Endothelial cell of umbilical vein (primary cell): Measurements from ENCODE around the gene CENPW. TPM values are rescaled to one million over a fixed set of nuclear protein-coding genes. Genes with fewer than 3 reads are reported as not detected.

Experiments used
- BruUV-seq: library from RNA; stranded (reverse); fragments of 400-500 nt; replicated peaks from 2 replicates; lab custom pipeline; 2021; lab: Mats Ljungman, UMichigan
- CTCF ChIA-PET: fragments of 300-600, 350-600 bp; sonication (Branson Sonifier 250); formaldehyde crosslinking; loops from one replicate; lab custom pipeline; 2021; ENCODE audit warnings: antibody characterized with exemption, inconsistent platforms; lab: Charles Lee
- POLR2A ChIA-PET: fragments of 300-600, 350-600 bp; sonication (Branson Sonifier 250); formaldehyde crosslinking; loops from one replicate; lab custom pipeline; 2021; ENCODE audit warnings: antibody characterized with exemption, inconsistent platforms; lab: Charles Lee
- DNase-seq: peaks from one replicate; pipeline ENCODE4 v3.0.0-alpha.2; 2011; ENCODE audit warnings: low read depth, low spot score
- FAIRE-seq: peaks from 2 replicates; lab custom pipeline; 2011; peaks lifted over from hg19 to GRCh38; lab: Jason Lieb, UNC
- H2AFZ ChIP-seq: 2 replicates; pipeline ENCODE4 v1.6.0; 2012; ENCODE audit warnings: low read depth, low read length, control low read depth, inconsistent platforms
- H3K27ac ChIP-seq: 2 replicates; pipeline ENCODE4 v1.5.1; 2011; ENCODE audit warnings: low read depth, mild to moderate bottlenecking, control low read depth, low read length, moderate library complexity; ENCODE audit not compliant: insufficient read depth
- H3K27me3 ChIP-seq, 2 experiments: 2 replicates each; pipeline versions ENCODE4 v1.6.0 to v1.6.1; 2011; ENCODE audit warnings: low read length in 2 of 2, mixed read lengths in 1 of 2; ENCODE audit not compliant: control insufficient read depth in 2 of 2, insufficient read depth in 2 of 2
- H3K36me3 ChIP-seq, 2 experiments: 2 replicates in 1 of 2; 3 replicates in 1 of 2; pipeline ENCODE4 v1.5.1; 2011; ENCODE audit warnings: low read length in 2 of 2, mild to moderate bottlenecking in 1 of 2, moderate library complexity in 1 of 2; ENCODE audit not compliant: control insufficient read depth in 2 of 2, insufficient read depth in 2 of 2; ENCODE audit errors: extremely low read depth in 1 of 2
- H3K4me1 ChIP-seq: 3 replicates; pipeline ENCODE4 v1.5.1; 2011; ENCODE audit warnings: mild to moderate bottlenecking, low read length; ENCODE audit not compliant: control insufficient read depth, insufficient read depth; ENCODE audit errors: extremely low read depth
- H3K4me2 ChIP-seq: 2 replicates; pipeline ENCODE4 v1.6.1; 2011; ENCODE audit warnings: low read length, control low read depth, mixed read lengths; ENCODE audit not compliant: insufficient read depth
- H3K4me3 ChIP-seq, 3 experiments: fragments of 200-600 bp in 1 of 3; sonication (generic), shearing (Covaris generic) in 1 of 3; replicated peaks in 1 of 3; 2 replicates each; pipeline ENCODE4 v1.5.1; 2011 to 2016; ENCODE audit warnings: control low read depth in 3 of 3, low read length in 3 of 3, mild to moderate bottlenecking in 2 of 3, inconsistent platforms in 1 of 3, low read depth in 1 of 3, moderate library complexity in 1 of 3; ENCODE audit not compliant: insufficient read depth in 1 of 3
- H3K79me2 ChIP-seq: 2 replicates; pipeline ENCODE4 v1.6.0; 2012; ENCODE audit warnings: low read length, inconsistent platforms; ENCODE audit not compliant: control insufficient read depth, insufficient read depth
- H3K9ac ChIP-seq: replicated peaks from 2 replicates; pipeline ENCODE3; 2011; ENCODE audit warnings: low read length, control low read depth; ENCODE audit not compliant: insufficient read depth; ENCODE audit errors: extremely low read depth
- H3K9me1 ChIP-seq: replicated peaks from 3 replicates; pipeline ENCODE4 v1.6.0; 2011; ENCODE audit warnings: mild to moderate bottlenecking, low read length; ENCODE audit not compliant: control insufficient read depth, insufficient read depth; ENCODE audit errors: extremely low read depth
- H3K9me3 ChIP-seq: replicated peaks from 2 replicates; pipeline ENCODE4 v1.5.1; 2012; ENCODE audit warnings: low read length, inconsistent platforms; ENCODE audit not compliant: control insufficient read depth, insufficient read depth
- H4K20me1 ChIP-seq: replicated peaks from 2 replicates; pipeline ENCODE3; 2011; ENCODE audit warnings: mild to moderate bottlenecking, low read length; ENCODE audit not compliant: control insufficient read depth, insufficient read depth; ENCODE audit errors: extremely low read depth
- CTCF ChIP-seq, 2 donors: IDR thresholded peaks; 1 replicate in 1 of 2; 2 replicates in 1 of 2; pipeline ENCODE4 v1.5.1; 2011; ENCODE audit warnings: low read length in 2 of 2, mild to moderate bottlenecking in 2 of 2, moderate library complexity in 2 of 2, control low read depth in 1 of 2, inconsistent platforms in 1 of 2, low read depth in 1 of 2; ENCODE audit not compliant: insufficient read depth in 1 of 2; ENCODE audit errors: extremely low read depth in 1 of 2
- EZH2 ChIP-seq: IDR thresholded peaks from 2 replicates; pipeline ENCODE4 v1.6.1; 2012; ENCODE audit warnings: borderline replicate concordance, low read depth, mild to moderate bottlenecking, moderate library complexity, low read length, inconsistent platforms; ENCODE audit not compliant: severe bottlenecking
- FOS ChIP-seq: IDR thresholded peaks from 2 replicates; pipeline ENCODE4 v1.6.1; 2011; ENCODE audit warnings: mild to moderate bottlenecking, low read length, moderate library complexity, borderline replicate concordance; ENCODE audit not compliant: insufficient read depth
- GATA2 ChIP-seq: IDR thresholded peaks from 2 replicates; pipeline ENCODE4 v1.7.0; 2011; ENCODE audit warnings: low read depth, mild to moderate bottlenecking, moderate library complexity, mixed read lengths, low read length; ENCODE audit not compliant: insufficient read length, insufficient read depth
- JUN ChIP-seq: IDR thresholded peaks from 2 replicates; pipeline ENCODE4 v1.6.1; 2011; ENCODE audit warnings: borderline replicate concordance, low read depth; ENCODE audit not compliant: insufficient read length, insufficient read depth
- MAX ChIP-seq: IDR thresholded peaks from 2 replicates; pipeline ENCODE4 v1.6.1; 2011; ENCODE audit not compliant: insufficient read depth, insufficient read length
- MYC ChIP-seq: IDR thresholded peaks from one replicate; pipeline ENCODE4 v1.6.1; 2011; ENCODE audit warnings: mild to moderate bottlenecking, low read depth, low read length
- POLR2A ChIP-seq: IDR thresholded peaks from 2 replicates; pipeline ENCODE4 v1.6.1; 2012; ENCODE audit warnings: low read depth, mild to moderate bottlenecking, control low read depth, low read length
- POLR2AphosphoS5 ChIP-seq: IDR thresholded peaks from 2 replicates; pipeline ENCODE4 v1.6.1; 2012; ENCODE audit warnings: low read depth, mild to moderate bottlenecking, control low read depth, low read length, moderate library complexity; ENCODE audit not compliant: insufficient read depth
- dilution Hi-C: fragments of 300-500 bp; cut with MboI; formaldehyde crosslinking; loops from one replicate; pipeline ENCODE4 v1.15.0; 2019; ENCODE audit warnings: low sequenced_read_pairs; ENCODE audit not compliant: extremely low pct_ligation_motif_present
- intact Hi-C: fragments of 100-400 bp; cut with micrococcal nuclease; formaldehyde crosslinking; loops from one replicate; pipeline ENCODE4 v1.10.0; 2022
- polyA plus RNA-seq, 4 experiments: library from polyadenylated mRNA; depleted of rRNA in 3 of 4; stranded (reverse) in 3 of 4; unstranded in 1 of 4; fragments of >200 nt; gene quantifications; 2 replicates each; pipeline versions ENCODE4 v1.2.1 to v1.2.3, GENCODE V29; 2011 to 2012; ENCODE audit warnings: missing spikeins in 1 of 4
- total RNA-seq: library from RNA; stranded (reverse); gene quantifications from 2 replicates; pipeline ENCODE4 v1.2.3, GENCODE V29; 2021

The CENPW gene
- total and polyA plus RNA-seq, 2 donors (not counting 3 experiments of a cell fraction or from before 2014, with no cell fraction given), result 16.9 to 85.8 TPM

GRCh38 chr6:126318797-126319196 lies 21.1 kb upstream of the CENPW start:
- dilution Hi-C loops, result no loop called here
- H3K9ac ChIP-seq, result no peak overlapping the region
- no peaks in the 10 kb centered on the region for H3K9me1 ChIP-seq
- no peaks in the 10 kb centered on the region for H3K79me2 ChIP-seq
- H3K4me3 ChIP-seq, result no peak overlapping the region
- H4K20me1 ChIP-seq, result no peaks in the 10 kb centered on the region
- intact Hi-C loops, result no loop called here
- H2AFZ ChIP-seq, result no peak overlapping the region
- FAIRE-seq (no peak), DNase-seq (no peak)
- POLR2A ChIA-PET, result no interaction called here
- H3K9me3 ChIP-seq, result no peaks in the 10 kb centered on the region
- H3K4me1 ChIP-seq, result no peaks in the 10 kb centered on the region
- no peaks in the 10 kb centered on the region for H3K27me3 ChIP-seq
- H3K36me3 ChIP-seq, result no peaks in the 10 kb centered on the region
- BruUV-seq, result no TSS peak
- H3K4me2 ChIP-seq, result no peak overlapping the region
- CTCF ChIA-PET, result no interaction called here
- TF ChIP-seq CTCF (IDR thresholded peaks at IDR 0.05; ENCODE audit: extremely low read depth in 1 of 2, insufficient read depth in 1 of 2, low read depth in 1 of 2, low read length in 2 of 2), result no peak
- no peak overlapping the region for H3K27ac ChIP-seq

GRCh38 chr6:126333729-126334128 lies 6.2 kb upstream of the CENPW start:
- H3K27ac ChIP-seq, result no peak overlapping the region
- peaks cover 0 to 2% of the 10 kb centered on the region in 2 experiments for H3K27me3 ChIP-seq
- H3K9me1 ChIP-seq, result no peaks in the 10 kb centered on the region
- H3K79me2 ChIP-seq, result no peaks in the 10 kb centered on the region
- H4K20me1 ChIP-seq, result no peaks in the 10 kb centered on the region
- no peak overlapping the region for H2AFZ ChIP-seq
- dilution Hi-C loops (no loop called here), intact Hi-C loops (no loop called here)
- CTCF ChIA-PET, result interaction anchor here (0.7 to 1.2 kb wide), 3 partner anchors 27 to 158 kb away, joined by 3 read pairs; no protein-coding TSS in a partner anchor
- H3K4me1 ChIP-seq, result no peaks in the 10 kb centered on the region
- no peak overlapping the region for H3K9ac ChIP-seq
- no peaks in the 10 kb centered on the region for H3K36me3 ChIP-seq
- no peaks in the 10 kb centered on the region for H3K9me3 ChIP-seq
- no peak overlapping the region for H3K4me2 ChIP-seq
- TF ChIP-seq JUN, result no peak
- TF ChIP-seq EZH2, result no peak
- TF ChIP-seq POLR2A, result no peak
- no peak for TF ChIP-seq MAX
- no peak for TF ChIP-seq POLR2AphosphoS5
- TF ChIP-seq GATA2, result no peak
- TF ChIP-seq MYC, result no peak
- no peak for TF ChIP-seq FOS
- TF ChIP-seq CTCF (IDR thresholded peaks at IDR 0.05; ENCODE audit: extremely low read depth in 1 of 2, insufficient read depth in 1 of 2, low read depth in 1 of 2, low read length in 2 of 2), result no peak
- DNase-seq (no peak), FAIRE-seq (no peak)
- no peak overlapping the region for H3K4me3 ChIP-seq
- no TSS peak for BruUV-seq
- POLR2A ChIA-PET, result no interaction called here
